ENCODE results near the gene SENP8. TPM values are rescaled to one million over a fixed set of nuclear protein-coding genes. Genes with fewer than 3 reads are reported as not detected.

SENP8 gene
- total and polyA plus RNA-seq, 4 donors = 0.67 to 1.0 (median 0.88) TPM

- 9% methylated on average over 34 of the region's 34 CpGs for WGBS
- peaks cover 0 to 8% (median 5%) of the 10 kb centered on the region in 4 donors for H3K4me1 ChIP-seq (ENCODE audit: control insufficient read depth in 4 of 4, insufficient read depth in 4 of 4, low read length in 3 of 4)
- peaks cover 0 to 9% (median 0%) of the 10 kb centered on the region in 4 donors for H3K27me3 ChIP-seq (ENCODE audit: control insufficient read depth in 4 of 4, insufficient read depth in 4 of 4, low read length in 3 of 4)
- no peak overlapping the region for H3K4me3 ChIP-seq (ENCODE audit: low read depth in 1 of 3, low read length in 3 of 3)
- H3K36me3 ChIP-seq (ENCODE audit: control insufficient read depth in 4 of 4, insufficient read depth in 3 of 4, low read depth in 1 of 4, low read length in 3 of 4) = no peaks in the 10 kb centered on the region
- H3K9ac ChIP-seq (ENCODE audit: low read depth in 1 of 2, low read length in 2 of 2) = no peak overlapping the region
- DNase-seq (ENCODE audit: low spot score) = no peak
- H3K27ac ChIP-seq (ENCODE audit: low read depth in 1 of 2, low read length in 2 of 2) = no peak overlapping the region
- TF ChIP-seq NR2F2 (IDR thresholded peaks at IDR 0.05) = no peak
- TF ChIP-seq MAX (IDR thresholded peaks at IDR 0.05) = no peak
- no peak for TF ChIP-seq HNF4G (IDR thresholded peaks at IDR 0.05)
- TF ChIP-seq CTCF (IDR thresholded peaks at IDR 0.05; ENCODE audit: low read depth, low read length, missing input control) = no peak
- TF ChIP-seq HNF4A (conservative IDR thresholded peaks at IDR 0.05) = no peak
- no peak for TF ChIP-seq RAD21 (IDR thresholded peaks at IDR 0.05)
- H3K9me3 ChIP-seq (ENCODE audit: control insufficient read depth in 4 of 4, low read length in 3 of 4) = no peaks in the 10 kb centered on the region
These were observed 66.1 kb downstream of the SENP8 start for GRCh38 chr15:72184165-72184811.

- 71% methylated on average over 2 of the region's 2 CpGs for WGBS
- H3K36me3 ChIP-seq (ENCODE audit: control insufficient read depth in 4 of 4, insufficient read depth in 3 of 4, low read depth in 1 of 4, low read length in 3 of 4) = no peaks in the 10 kb centered on the region
- no peak for TF ChIP-seq SP1 (IDR thresholded peaks at IDR 0.05)
- no peak for TF ChIP-seq ZBTB33 (IDR thresholded peaks at IDR 0.05)
- TF ChIP-seq CTCF (IDR thresholded peaks at IDR 0.05; ENCODE audit: low read depth, low read length, missing input control) = no peak
- TF ChIP-seq RAD21 (IDR thresholded peaks at IDR 0.05) = no peak
- no peak for TF ChIP-seq RXRA (IDR thresholded peaks at IDR 0.05)
- no peak for TF ChIP-seq JUND (IDR thresholded peaks at IDR 0.05)
- no peak for TF ChIP-seq FOXA1 (IDR thresholded peaks at IDR 0.05)
- no peak for TF ChIP-seq GABPA (IDR thresholded peaks at IDR 0.05 in 1 of 2, conservative IDR thresholded peaks at IDR 0.05 in 1 of 2)
- no peak overlapping the region for H3K4me3 ChIP-seq (ENCODE audit: low read depth in 1 of 3, low read length in 3 of 3)
- no peaks in the 10 kb centered on the region for H3K9me3 ChIP-seq (ENCODE audit: control insufficient read depth in 4 of 4, low read length in 3 of 4)
- H3K27me3 ChIP-seq (ENCODE audit: control insufficient read depth in 4 of 4, insufficient read depth in 4 of 4, low read length in 3 of 4) = peaks cover 0 to 4% (median 0%) of the 10 kb centered on the region in 4 donors
- H3K4me1 ChIP-seq (ENCODE audit: control insufficient read depth in 4 of 4, insufficient read depth in 4 of 4, low read length in 3 of 4) = peaks cover 0 to 3% (median 1%) of the 10 kb centered on the region in 4 donors
- no peak overlapping the region for H3K9ac ChIP-seq (ENCODE audit: low read depth in 1 of 2, low read length in 2 of 2)
- H3K27ac ChIP-seq (ENCODE audit: low read depth in 1 of 2, low read length in 2 of 2) = no peak overlapping the region
- DNase-seq (ENCODE audit: low spot score) = no peak
These were observed 71.2 kb downstream of the SENP8 start for GRCh38 chr15:72189250-72189902.
